Left renal pelvis (tissue), 4 donors: ENCODE measurements around the gene KNSTRN. TPM values are rescaled to one million over a fixed set of nuclear protein-coding genes. Genes with fewer than 3 reads are reported as not detected.

Experiments used
- DNase-seq, 4 donors: peaks; one replicate each; pipeline ENCODE4 v3.0.0-alpha.2; 2013; ENCODE audit warnings: low read depth in 4 of 4, low spot score in 3 of 4
- polyA plus RNA-seq, 4 donors: library from polyadenylated mRNA; unstranded; fragments of 120-200 nt; gene quantifications; one replicate each; pipeline ENCODE4 v1.2.1, GENCODE V29; 2013; ENCODE audit not compliant: insufficient read length in 4 of 4

The KNSTRN gene
- polyA plus RNA-seq, 4 donors: 24.1 to 38.5 (median 32.8) TPM

- no peak for DNase-seq
Measured at GRCh38 chr15:40392986-40393948, 10.7 kb downstream of the KNSTRN start.

- no peak for DNase-seq
Measured at GRCh38 chr15:40397688-40398412, 15.3 kb downstream of the KNSTRN start.

GRCh38 chr15:40398413-40398873 lies 15.9 kb downstream of the KNSTRN start:
- DNase-seq: no peak

GRCh38 chr15:40399370-40399769 lies 16.8 kb downstream of the KNSTRN start:
- DNase-seq: no peak

- DNase-seq: peak; percentile 81 to 88 (median 82)
Measured at GRCh38 chr15:40405501-40406381, 23.2 kb downstream of the KNSTRN start, which contains the start of gene IVD. Gene IVD (plus strand): TSS chr15:40405795. CDS start chr15:40405828, 33 bp downstream.

- no peak for DNase-seq
Measured at GRCh38 chr15:40407330-40407990, 24.9 kb downstream of the KNSTRN start.

GRCh38 chr15:40409366-40409765 lies 26.8 kb downstream of the KNSTRN start:
- DNase-seq: no peak

- DNase-seq: no peak
Measured at GRCh38 chr15:40410476-40410875, 28.0 kb downstream of the KNSTRN start.

GRCh38 chr15:40412095-40412759 lies 29.7 kb downstream of the KNSTRN start:
- DNase-seq: no peak

GRCh38 chr15:40413036-40413435 lies 30.5 kb downstream of the KNSTRN start:
- no peak for DNase-seq

- DNase-seq: no peak
Measured at GRCh38 chr15:40414816-40415215, 32.3 kb downstream of the KNSTRN start.

GRCh38 chr15:40415226-40415625 lies 32.7 kb downstream of the KNSTRN start:
- no peak for DNase-seq

GRCh38 chr15:40416056-40416455 lies 33.5 kb downstream of the KNSTRN start:
- no peak for DNase-seq

- DNase-seq: no peak
Measured at GRCh38 chr15:40418126-40418525, 35.6 kb downstream of the KNSTRN start.

GRCh38 chr15:40420071-40420713 lies 37.7 kb downstream of the KNSTRN start:
- DNase-seq: no peak

GRCh38 chr15:40420793-40421192 lies 38.3 kb downstream of the KNSTRN start:
- no peak for DNase-seq

GRCh38 chr15:40421246-40422157 lies 39.0 kb downstream of the KNSTRN start:
- no peak for DNase-seq
